Panc1 (cell line): ENCODE measurements around the gene STK16. TPM values are rescaled to one million over a fixed set of nuclear protein-coding genes. Genes with fewer than 3 reads are reported as not detected.

Experiments
- ATAC-seq: fragments of 200-7000 bp; cut with Tn5 transposase; 2 replicates; pipeline ENCODE4 v1.9.1; 2020; ENCODE audit warnings: mild to moderate bottlenecking, moderate library complexity
- BruUV-seq: library from RNA; stranded (reverse); fragments of 400-500 nt; replicated peaks from 2 replicates; lab custom pipeline; 2021; lab: Mats Ljungman, UMichigan
- CTCF ChIA-PET: fragments of 300-600 bp; sonication (Branson Sonifier 250); formaldehyde crosslinking; loops from one replicate; lab custom pipeline; 2022; ENCODE audit warnings: antibody characterized with exemption; lab: Charles Lee
- POLR2A ChIA-PET: fragments of 300-600 bp; sonication (Branson Sonifier 250); formaldehyde crosslinking; loops from one replicate; lab custom pipeline; 2022; ENCODE audit warnings: antibody characterized with exemption; lab: Charles Lee
- DNase-seq: peaks from one replicate; pipeline ENCODE4 v3.0.0-alpha.2; 2010; ENCODE audit warnings: low read depth, low spot score
- H3K27ac ChIP-seq: 2 replicates; pipeline ENCODE4 v1.5.1; 2011; ENCODE audit warnings: mild to moderate bottlenecking, low read length, inconsistent platforms
- H3K27me3 ChIP-seq: fragments of 200-500 bp; sonication (Bioruptor generic); 2 replicates; pipeline ENCODE4 v1.6.0; 2014; ENCODE audit warnings: low read length, inconsistent platforms; ENCODE audit not compliant: control insufficient read depth, insufficient read depth
- H3K36me3 ChIP-seq: fragments of 200-500 bp; sonication (Bioruptor generic); 2 replicates; pipeline ENCODE4 v1.5.1; 2014; ENCODE audit warnings: inconsistent platforms, mild to moderate bottlenecking, low read length, moderate library complexity; ENCODE audit not compliant: control insufficient read depth, insufficient read depth
- H3K4me1 ChIP-seq: 2 replicates; pipeline ENCODE4 v1.5.1; 2011; ENCODE audit warnings: inconsistent platforms, mild to moderate bottlenecking, low read length, moderate library complexity; ENCODE audit not compliant: control insufficient read depth, insufficient read depth
- H3K4me3 ChIP-seq, 2 experiments: 2 replicates each; pipeline ENCODE4 v1.5.1; 2011 to 2012; ENCODE audit warnings: low read depth in 2 of 2, low read length in 2 of 2, mild to moderate bottlenecking in 2 of 2, inconsistent platforms in 1 of 2, moderate library complexity in 1 of 2
- H3K9me3 ChIP-seq: fragments of 200-500 bp; sonication (Bioruptor generic); 2 replicates; pipeline ENCODE4 v1.5.1; 2014; ENCODE audit warnings: low read depth, mild to moderate bottlenecking, inconsistent platforms, low read length, moderate library complexity; ENCODE audit not compliant: control insufficient read depth, insufficient read depth
- POLR2AphosphoS5 ChIP-seq: IDR thresholded peaks from 2 replicates; pipeline ENCODE4 v1.6.1; 2012; ENCODE audit warnings: mild to moderate bottlenecking, low read depth, low read length, moderate library complexity
- SIN3A ChIP-seq: IDR thresholded peaks from 2 replicates; pipeline ENCODE4 v1.6.1; 2012; ENCODE audit warnings: low read depth, mild to moderate bottlenecking, low read length, moderate library complexity, borderline replicate concordance; ENCODE audit not compliant: insufficient read depth
- TCF7L2 ChIP-seq: IDR thresholded peaks from 2 replicates; pipeline ENCODE4 v1.6.1; 2011; ENCODE audit warnings: mild to moderate bottlenecking, low read depth, low read length, inconsistent platforms
- in situ Hi-C: cut with HindIII; loops from 2 replicates; pipeline ENCODE4 v1.10.0; 2016; ENCODE audit warnings: low sequenced_read_pairs, low pct_unique_long_range_greater_than_20kb
- intact Hi-C: fragments of 100-400 bp; cut with micrococcal nuclease; formaldehyde crosslinking; loops from one replicate; pipeline ENCODE4 v1.10.0; 2022; ENCODE audit not compliant: unreplicated experiment
- total RNA-seq: library from RNA; stranded (reverse); gene quantifications from one replicate; pipeline ENCODE4 v1.2.1, GENCODE V29; 2021; ENCODE audit not compliant: unreplicated experiment
- TF ChIP-seq, protein P1 (sequence below): fragments of 450-650 bp; IDR thresholded peaks from 2 replicates; pipeline ENCODE4 v1.5.1; 2017; ENCODE audit warnings: mild to moderate bottlenecking
- TF ChIP-seq, protein P2 (sequence below), 2 experiments: IDR thresholded peaks; 2 replicates each; pipeline ENCODE4 v1.6.1; 2011 to 2012; ENCODE audit warnings: low read depth in 2 of 2, control low read depth in 1 of 2, low read length in 1 of 2, mild to moderate bottlenecking in 1 of 2, moderate library complexity in 1 of 2; ENCODE audit not compliant: insufficient read depth in 1 of 2

Gene STK16
- total RNA-seq, 1 experiment from 2014 or later = 29.9 TPM

DNA sequence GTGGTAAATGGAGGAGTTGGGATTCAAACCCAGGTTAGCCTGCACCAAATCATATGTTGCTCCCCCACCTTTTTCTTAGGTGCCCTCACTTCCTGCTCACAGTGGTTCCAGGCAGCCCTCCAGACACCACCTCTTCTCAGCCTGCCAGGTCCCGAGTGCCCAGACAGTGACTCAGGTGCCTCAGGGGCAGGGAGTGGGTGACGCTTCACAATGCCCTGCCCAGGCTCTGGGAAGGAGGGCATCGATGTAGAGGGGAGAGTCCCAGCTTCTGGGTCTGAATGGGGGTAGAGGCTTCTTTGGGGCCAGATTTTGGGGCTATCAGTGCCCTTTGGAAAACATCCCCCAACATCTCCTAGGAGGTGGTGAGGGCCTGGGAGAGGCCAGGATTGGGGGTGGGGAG lies 28.7 kb downstream of the STK16 start:
- TF ChIP-seq TCF7L2 (no peak), SIN3A (no peak), POLR2AphosphoS5 (no peak)
- TF ChIP-seq, protein P1, sequence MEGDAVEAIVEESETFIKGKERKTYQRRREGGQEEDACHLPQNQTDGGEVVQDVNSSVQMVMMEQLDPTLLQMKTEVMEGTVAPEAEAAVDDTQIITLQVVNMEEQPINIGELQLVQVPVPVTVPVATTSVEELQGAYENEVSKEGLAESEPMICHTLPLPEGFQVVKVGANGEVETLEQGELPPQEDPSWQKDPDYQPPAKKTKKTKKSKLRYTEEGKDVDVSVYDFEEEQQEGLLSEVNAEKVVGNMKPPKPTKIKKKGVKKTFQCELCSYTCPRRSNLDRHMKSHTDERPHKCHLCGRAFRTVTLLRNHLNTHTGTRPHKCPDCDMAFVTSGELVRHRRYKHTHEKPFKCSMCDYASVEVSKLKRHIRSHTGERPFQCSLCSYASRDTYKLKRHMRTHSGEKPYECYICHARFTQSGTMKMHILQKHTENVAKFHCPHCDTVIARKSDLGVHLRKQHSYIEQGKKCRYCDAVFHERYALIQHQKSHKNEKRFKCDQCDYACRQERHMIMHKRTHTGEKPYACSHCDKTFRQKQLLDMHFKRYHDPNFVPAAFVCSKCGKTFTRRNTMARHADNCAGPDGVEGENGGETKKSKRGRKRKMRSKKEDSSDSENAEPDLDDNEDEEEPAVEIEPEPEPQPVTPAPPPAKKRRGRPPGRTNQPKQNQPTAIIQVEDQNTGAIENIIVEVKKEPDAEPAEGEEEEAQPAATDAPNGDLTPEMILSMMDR = no peak
- TF ChIP-seq, protein P2, sequence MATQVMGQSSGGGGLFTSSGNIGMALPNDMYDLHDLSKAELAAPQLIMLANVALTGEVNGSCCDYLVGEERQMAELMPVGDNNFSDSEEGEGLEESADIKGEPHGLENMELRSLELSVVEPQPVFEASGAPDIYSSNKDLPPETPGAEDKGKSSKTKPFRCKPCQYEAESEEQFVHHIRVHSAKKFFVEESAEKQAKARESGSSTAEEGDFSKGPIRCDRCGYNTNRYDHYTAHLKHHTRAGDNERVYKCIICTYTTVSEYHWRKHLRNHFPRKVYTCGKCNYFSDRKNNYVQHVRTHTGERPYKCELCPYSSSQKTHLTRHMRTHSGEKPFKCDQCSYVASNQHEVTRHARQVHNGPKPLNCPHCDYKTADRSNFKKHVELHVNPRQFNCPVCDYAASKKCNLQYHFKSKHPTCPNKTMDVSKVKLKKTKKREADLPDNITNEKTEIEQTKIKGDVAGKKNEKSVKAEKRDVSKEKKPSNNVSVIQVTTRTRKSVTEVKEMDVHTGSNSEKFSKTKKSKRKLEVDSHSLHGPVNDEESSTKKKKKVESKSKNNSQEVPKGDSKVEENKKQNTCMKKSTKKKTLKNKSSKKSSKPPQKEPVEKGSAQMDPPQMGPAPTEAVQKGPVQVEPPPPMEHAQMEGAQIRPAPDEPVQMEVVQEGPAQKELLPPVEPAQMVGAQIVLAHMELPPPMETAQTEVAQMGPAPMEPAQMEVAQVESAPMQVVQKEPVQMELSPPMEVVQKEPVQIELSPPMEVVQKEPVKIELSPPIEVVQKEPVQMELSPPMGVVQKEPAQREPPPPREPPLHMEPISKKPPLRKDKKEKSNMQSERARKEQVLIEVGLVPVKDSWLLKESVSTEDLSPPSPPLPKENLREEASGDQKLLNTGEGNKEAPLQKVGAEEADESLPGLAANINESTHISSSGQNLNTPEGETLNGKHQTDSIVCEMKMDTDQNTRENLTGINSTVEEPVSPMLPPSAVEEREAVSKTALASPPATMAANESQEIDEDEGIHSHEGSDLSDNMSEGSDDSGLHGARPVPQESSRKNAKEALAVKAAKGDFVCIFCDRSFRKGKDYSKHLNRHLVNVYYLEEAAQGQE (IDR thresholded peaks at IDR 0.05; ENCODE audit: insufficient read depth in 1 of 2, low read depth in 2 of 2, low read length in 1 of 2) = no peak
- no peak overlapping the region for H3K4me3 ChIP-seq
- ChIA-PET POLR2A (interaction anchor here (0.5 kb wide), 1 partner anchor 21 kb away, joined by 5 read pairs; the partner anchor contains the start of gene TUBA4B), CTCF (interaction anchor here (1.2 kb wide), 1 partner anchor 28 kb away, joined by 5 read pairs; no protein-coding TSS in a partner anchor)
- peaks cover 33% of the 10 kb centered on the region for H3K4me1 ChIP-seq
- intact Hi-C loops = no loop called here
- no peaks in the 10 kb centered on the region for H3K9me3 ChIP-seq
- H3K27ac ChIP-seq = peak overlapping the region; percentile 75
- no TSS peak for BruUV-seq
- no peaks in the 10 kb centered on the region for H3K27me3 ChIP-seq
- in situ Hi-C loops = no loop called here
- ATAC-seq = peak; percentile 68
- H3K36me3 ChIP-seq = no peaks in the 10 kb centered on the region
- no peak for DNase-seq

DNA sequence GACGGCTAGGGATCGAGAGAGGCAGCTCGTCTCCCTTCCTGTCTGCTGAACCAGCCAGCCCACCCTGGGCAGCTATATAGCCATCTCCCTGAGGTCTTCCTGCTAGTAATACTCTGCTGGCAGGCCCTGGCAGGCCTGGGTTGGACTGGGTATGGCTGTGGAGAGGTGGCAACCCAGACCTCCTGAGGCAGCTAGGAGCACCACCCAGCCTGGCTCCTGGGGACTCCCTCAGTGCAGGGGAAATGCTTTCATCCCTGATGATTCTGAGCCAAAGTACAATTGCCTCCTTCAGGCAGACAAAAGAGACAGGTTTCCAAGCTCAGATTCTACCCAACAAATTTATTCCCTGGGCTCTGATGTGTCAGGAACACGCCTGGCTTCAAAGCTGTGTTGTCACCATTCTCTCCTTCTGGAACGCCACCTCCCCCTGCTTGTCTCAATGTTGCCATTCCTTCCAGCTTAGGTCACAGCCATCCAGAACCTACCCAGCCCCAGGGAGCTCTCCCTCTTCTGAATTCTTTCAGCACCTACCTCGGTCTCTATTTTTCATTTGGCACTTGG lies 29.2 kb downstream of the STK16 start:
- intact Hi-C loops = no loop called here
- H3K4me3 ChIP-seq = no peak overlapping the region
- ChIA-PET CTCF (interaction anchor here (1.2 kb wide), 1 partner anchor 27 kb away, joined by 5 read pairs; no protein-coding TSS in a partner anchor), POLR2A (interaction anchor here (0.5 kb wide), 2 partner anchors 17 to 22 kb away, joined by 4 to 5 read pairs; partner anchors contain the start of gene TUBA4B)
- no peaks in the 10 kb centered on the region for H3K27me3 ChIP-seq
- no peaks in the 10 kb centered on the region for H3K36me3 ChIP-seq
- TF ChIP-seq, protein P1 = no peak
- no peak for TF ChIP-seq SIN3A
- 0 out of 2 replicates have a peak, but pooled peaks have one; percentile 24 for TF ChIP-seq TCF7L2
- H3K4me1 ChIP-seq = peaks cover 33% of the 10 kb centered on the region
- ATAC-seq (peak; percentile 52), DNase-seq (peak; percentile 60)
- no TSS peak for BruUV-seq
- H3K27ac ChIP-seq = peak overlapping the region; percentile 75
- H3K9me3 ChIP-seq = no peaks in the 10 kb centered on the region
- in situ Hi-C loops = no loop called here
